KMS-11 (cell line): Measurements from ENCODE around the gene SPART.

Source experiments
- H2AFZ ChIP-seq: fragments of 200-600 bp; sonication (generic); 2 replicates; pipeline ENCODE4 v1.6.1; 2016; ENCODE audit warnings: antibody characterized with exemption, mixed run types, low read depth
- H3K27ac ChIP-seq: fragments of 200-600 bp; sonication (generic); 2 replicates; pipeline ENCODE4 v1.6.1; 2016; ENCODE audit warnings: mild to moderate bottlenecking, mixed run types
- H3K27me3 ChIP-seq: fragments of 200-600 bp; sonication (generic); 2 replicates; pipeline ENCODE4 v1.6.1; 2017; ENCODE audit warnings: mild to moderate bottlenecking, low read depth, mixed run types, moderate library complexity; ENCODE audit not compliant: insufficient read depth
- H3K36me3 ChIP-seq: fragments of 200-600 bp; sonication (generic); 2 replicates; pipeline ENCODE4 v1.6.1; 2017; ENCODE audit warnings: mild to moderate bottlenecking, mixed run types; ENCODE audit not compliant: insufficient read depth
- H3K4me1 ChIP-seq: fragments of 200-600 bp; sonication (generic); 2 replicates; pipeline ENCODE4 v1.6.1; 2016; ENCODE audit warnings: mild to moderate bottlenecking, low read depth, mixed run types; ENCODE audit not compliant: poor library complexity, severe bottlenecking
- H3K4me2 ChIP-seq: fragments of 200-600 bp; sonication (generic); 2 replicates; pipeline ENCODE4 v1.7.0; 2016; ENCODE audit warnings: mild to moderate bottlenecking, mixed run types
- H3K4me3 ChIP-seq: fragments of 200-600 bp; sonication (generic); IDR thresholded peaks from 2 replicates; pipeline ENCODE4 v1.6.1; 2017; ENCODE audit warnings: low read depth, low read length, mixed read lengths; ENCODE audit not compliant: insufficient read depth
- H3K79me2 ChIP-seq: fragments of 200-600 bp; sonication (generic); 2 replicates; pipeline ENCODE4 v1.6.1; 2016; ENCODE audit warnings: low read depth, mixed run types; ENCODE audit not compliant: insufficient read depth
- H3K9ac ChIP-seq: fragments of 200-600 bp; sonication (generic); 2 replicates; pipeline ENCODE4 v1.6.1; 2016; ENCODE audit warnings: mild to moderate bottlenecking, mixed run types
- H4K20me1 ChIP-seq: fragments of 200-600 bp; sonication (generic); 2 replicates; pipeline ENCODE4 v1.6.1; 2016; ENCODE audit warnings: mild to moderate bottlenecking, mixed run types; ENCODE audit not compliant: insufficient read depth
- TF ChIP-seq, protein P1 (sequence below): fragments of 200-600 bp; sonication (generic); conservative IDR thresholded peaks from 2 replicates; pipeline ENCODE4 v1.6.1; 2017; ENCODE audit warnings: low read depth, mild to moderate bottlenecking, antibody characterized with exemption, low read length, moderate library complexity, mixed read lengths

Gene SPART

DNA sequence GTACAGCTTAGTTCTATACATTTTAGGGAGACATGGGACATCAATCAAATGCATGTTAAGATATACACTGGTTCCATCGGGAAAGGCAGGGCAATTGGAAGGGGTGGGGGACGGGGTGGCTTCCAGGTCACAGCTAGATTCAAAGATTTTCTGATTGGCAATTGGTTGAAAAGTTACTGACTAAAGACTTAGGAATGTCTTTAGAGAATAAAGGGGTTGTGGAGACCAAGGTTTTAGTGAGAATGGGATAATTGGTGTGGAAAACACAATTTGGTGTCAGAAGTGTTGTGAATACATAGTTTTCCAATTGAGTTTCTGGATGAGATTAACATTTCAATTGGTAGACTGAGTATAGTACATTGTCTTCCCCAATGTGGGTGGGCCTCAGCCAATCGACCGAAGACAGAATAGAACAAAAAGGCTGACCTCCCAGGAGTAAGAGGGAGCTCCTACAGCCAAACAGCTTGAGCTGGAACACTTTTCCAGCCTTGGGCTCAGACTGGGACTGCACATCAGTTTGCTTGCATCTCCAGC is 47.6 kb downstream of the SPART start:
- H3K4me3 ChIP-seq = no peak overlapping the region
- H3K27ac ChIP-seq = no peak overlapping the region
- H3K79me2 ChIP-seq = no peaks in the 10 kb centered on the region
- H3K36me3 ChIP-seq = no peaks in the 10 kb centered on the region
- H3K27me3 ChIP-seq = no peaks in the 10 kb centered on the region
- no peak overlapping the region for H2AFZ ChIP-seq
- H3K9ac ChIP-seq = no peak overlapping the region
- TF ChIP-seq, protein P1, sequence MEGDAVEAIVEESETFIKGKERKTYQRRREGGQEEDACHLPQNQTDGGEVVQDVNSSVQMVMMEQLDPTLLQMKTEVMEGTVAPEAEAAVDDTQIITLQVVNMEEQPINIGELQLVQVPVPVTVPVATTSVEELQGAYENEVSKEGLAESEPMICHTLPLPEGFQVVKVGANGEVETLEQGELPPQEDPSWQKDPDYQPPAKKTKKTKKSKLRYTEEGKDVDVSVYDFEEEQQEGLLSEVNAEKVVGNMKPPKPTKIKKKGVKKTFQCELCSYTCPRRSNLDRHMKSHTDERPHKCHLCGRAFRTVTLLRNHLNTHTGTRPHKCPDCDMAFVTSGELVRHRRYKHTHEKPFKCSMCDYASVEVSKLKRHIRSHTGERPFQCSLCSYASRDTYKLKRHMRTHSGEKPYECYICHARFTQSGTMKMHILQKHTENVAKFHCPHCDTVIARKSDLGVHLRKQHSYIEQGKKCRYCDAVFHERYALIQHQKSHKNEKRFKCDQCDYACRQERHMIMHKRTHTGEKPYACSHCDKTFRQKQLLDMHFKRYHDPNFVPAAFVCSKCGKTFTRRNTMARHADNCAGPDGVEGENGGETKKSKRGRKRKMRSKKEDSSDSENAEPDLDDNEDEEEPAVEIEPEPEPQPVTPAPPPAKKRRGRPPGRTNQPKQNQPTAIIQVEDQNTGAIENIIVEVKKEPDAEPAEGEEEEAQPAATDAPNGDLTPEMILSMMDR = no peak
- H3K4me2 ChIP-seq = no peak overlapping the region
- no peaks in the 10 kb centered on the region for H4K20me1 ChIP-seq
- no peaks in the 10 kb centered on the region for H3K4me1 ChIP-seq

DNA sequence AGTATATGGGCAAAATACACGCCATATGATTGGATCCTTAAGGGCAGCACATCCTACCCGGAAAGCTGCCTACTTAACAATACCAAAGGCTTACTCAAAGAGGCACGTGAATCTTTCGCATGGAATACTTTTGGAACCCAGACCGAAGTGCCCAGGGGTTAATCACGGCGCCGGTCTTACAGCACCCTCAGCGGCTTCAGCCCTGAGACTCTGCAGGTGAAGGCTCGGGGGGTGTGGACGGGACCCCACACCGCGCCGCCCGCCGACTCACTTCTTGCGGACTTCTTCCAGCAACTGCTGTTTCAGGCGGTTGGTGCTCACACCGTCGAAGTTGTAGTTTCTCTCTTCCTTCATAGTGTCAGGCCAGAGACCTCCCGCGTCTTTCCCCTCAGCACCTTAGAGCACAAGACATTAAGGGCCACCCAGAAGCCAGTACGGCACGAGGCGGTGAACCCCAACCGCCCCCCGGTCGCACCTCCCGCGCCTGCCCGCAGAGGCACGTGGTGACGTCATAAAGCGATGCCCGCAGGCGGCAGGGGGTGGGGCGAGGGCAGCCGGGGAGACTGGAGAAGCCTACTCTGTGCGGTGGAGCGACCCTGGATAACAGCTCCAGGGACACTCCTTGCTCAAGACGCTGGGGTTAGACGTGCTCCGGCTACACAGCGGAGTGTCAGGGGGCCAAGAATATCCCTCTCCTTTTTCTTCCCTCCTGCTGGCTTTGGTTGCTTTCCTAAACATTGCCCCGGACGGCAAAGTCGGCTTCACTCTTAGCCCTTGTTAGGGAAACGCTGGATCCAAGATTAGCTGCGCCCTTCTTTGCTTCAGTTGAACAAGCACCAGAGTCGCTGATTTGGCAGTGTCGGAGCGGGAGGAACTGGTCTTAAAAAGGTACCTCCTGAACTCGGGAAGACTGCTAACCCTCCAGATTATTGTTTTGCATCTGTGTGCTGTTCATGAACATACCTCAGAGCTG is 48.5 kb downstream of the SPART start, which contains the start of gene CCDC169:
Gene CCDC169 (minus strand): TSS at position 449 of the 973 bp plus-strand sequence. CDS start 95 bp downstream, at position 354.
- no peaks in the 10 kb centered on the region for H3K4me1 ChIP-seq
- no peaks in the 10 kb centered on the region for H3K27me3 ChIP-seq
- H3K4me2 ChIP-seq = peak within 1 kb of the TSS; percentile 83
- H3K36me3 ChIP-seq = no peaks in the 10 kb centered on the region
- H4K20me1 ChIP-seq = no peaks in the 10 kb centered on the region
- no peak within 1 kb of the TSS for H3K27ac ChIP-seq
- TF ChIP-seq, protein P1 = no peak
- H3K9ac ChIP-seq = peak within 1 kb of the TSS; percentile 66
- H3K79me2 ChIP-seq = no peaks in the 10 kb centered on the region
- H2AFZ ChIP-seq = peak within 1 kb of the TSS; percentile 85
- H3K4me3 ChIP-seq = no peak within 1 kb of the TSS

DNA sequence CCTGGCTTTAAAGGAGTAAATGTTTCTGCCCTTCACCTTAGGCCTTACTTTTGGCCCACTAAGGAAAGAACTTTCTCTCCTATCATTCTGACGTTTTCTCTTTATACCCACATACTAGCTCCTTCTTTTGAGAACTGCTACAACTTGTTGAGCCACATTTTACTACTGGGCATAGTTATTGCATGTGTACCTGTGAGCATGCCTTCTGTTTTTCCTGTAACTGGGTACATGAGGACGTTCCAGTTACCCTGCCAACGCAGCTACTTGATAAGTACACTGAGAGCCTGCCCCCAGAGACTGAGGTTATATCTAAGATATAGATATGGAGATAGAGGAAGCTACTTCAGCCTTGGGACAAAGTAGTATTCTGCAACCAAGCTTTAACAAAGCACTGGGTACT is 52.1 kb downstream of the SPART start:
- Histone ChIP-seq H3K9ac (no peak overlapping the region), H4K20me1 (no peaks in the 10 kb centered on the region), H3K27ac (no peak overlapping the region), H3K36me3 (no peaks in the 10 kb centered on the region), H3K4me1 (no peaks in the 10 kb centered on the region), H3K4me2 (no peak overlapping the region), H3K4me3 (no peak overlapping the region), H3K79me2 (no peaks in the 10 kb centered on the region), H2AFZ (no peak overlapping the region), H3K27me3 (no peaks in the 10 kb centered on the region)
- TF ChIP-seq, protein P1 = no peak

DNA sequence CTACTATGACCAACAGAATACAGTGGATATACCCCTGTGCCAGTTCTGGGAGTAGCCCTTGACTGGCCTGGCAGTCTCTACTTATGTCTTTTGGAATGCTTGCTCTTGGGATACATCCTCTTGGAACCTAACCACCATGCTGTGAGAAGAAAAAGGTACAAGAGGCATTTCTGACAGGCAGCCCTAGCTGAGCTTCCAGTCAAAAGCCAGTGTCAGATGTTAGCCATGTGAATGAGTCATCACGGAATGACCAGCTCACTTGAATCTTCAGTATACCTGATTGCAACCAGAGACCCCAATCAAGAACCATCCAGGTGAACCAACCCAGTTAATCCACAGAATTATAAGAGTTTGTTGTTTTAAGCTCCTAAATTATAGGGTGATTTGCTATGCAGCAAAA is 52.7 kb downstream of the SPART start:
- TF ChIP-seq, protein P1 = no peak
- Histone ChIP-seq H3K36me3 (no peaks in the 10 kb centered on the region), H4K20me1 (no peaks in the 10 kb centered on the region), H3K27ac (no peak overlapping the region), H3K79me2 (no peaks in the 10 kb centered on the region), H3K9ac (no peak overlapping the region), H3K4me1 (no peaks in the 10 kb centered on the region), H3K27me3 (no peaks in the 10 kb centered on the region), H3K4me2 (no peak overlapping the region), H3K4me3 (no peak overlapping the region), H2AFZ (no peak overlapping the region)
